ENCODE results near the gene GRB2. TPM values are rescaled to one million over a fixed set of nuclear protein-coding genes. Genes with fewer than 3 reads are reported as not detected.
A peak's percentile ranks its signal among the peaks of the same experiment; 100 is the strongest.
"Not testable (repeated sequence)": the region's sequence is repeated elsewhere in the genome, so short reads cannot be mapped to it uniquely, and the experiment has no call there.

The GRB2 gene
- total RNA-seq, 1 experiment from 2014 or later, result 101 TPM

- CTCF ChIA-PET, result no interaction called here
- intact Hi-C loops (cut with micrococcal nuclease; ENCODE audit: unreplicated experiment), result no loop called here
- TF ChIP-seq CTCF (conservative IDR thresholded peaks at IDR 0.05; ENCODE audit: low read depth, low read length) (no peak), EZH2 (IDR thresholded peaks at IDR 0.05; ENCODE audit: borderline replicate concordance, low read depth, low read length, poor library complexity, severe bottlenecking) (no peak)
Observed at GRCh38 chr17:75371981-75372380, 33.5 kb downstream of the GRB2 start.

DNA sequence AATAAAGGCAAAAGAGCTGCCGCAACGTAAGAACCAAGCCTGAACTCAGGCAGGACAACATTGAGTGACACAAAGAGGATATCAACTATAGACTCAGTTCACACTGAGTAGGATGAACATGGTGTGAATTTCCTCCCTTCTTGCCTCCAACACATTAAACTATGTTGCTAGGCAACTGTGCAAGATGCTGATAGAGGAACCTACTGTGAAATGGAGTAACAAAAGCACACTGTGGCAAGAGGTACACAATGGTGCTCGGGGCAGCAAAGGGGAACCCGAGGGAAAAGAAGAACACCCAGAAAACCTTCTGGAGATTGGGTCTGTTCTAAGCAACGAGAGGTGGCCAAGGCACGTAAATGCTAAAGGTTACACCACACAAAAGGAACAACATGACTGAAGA lies 34.1 kb downstream of the GRB2 start:
- CTCF ChIA-PET, result no interaction called here
- Histone ChIP-seq H3K4me3 (ENCODE audit: low read depth, low read length, poor library complexity, severe bottlenecking) (no peak overlapping the region), H3K9me3 (ENCODE audit: low read depth, low read length, poor library complexity, severe bottlenecking) (no peaks in the 10 kb centered on the region), H3K36me3 (ENCODE audit: insufficient read depth, low read length, poor library complexity, severe bottlenecking) (no peaks in the 10 kb centered on the region), H3K27me3 (replicated peaks; ENCODE audit: insufficient read depth, low read depth, low read length, poor library complexity) (no peaks in the 10 kb centered on the region), H3K27ac (ENCODE audit: low read depth, low read length, poor library complexity, severe bottlenecking) (no peak overlapping the region), H3K4me1 (ENCODE audit: insufficient read depth, low read length, poor library complexity, severe bottlenecking) (no peaks in the 10 kb centered on the region)
- POLR2A ChIA-PET (ENCODE audit: low non-redundant PET), result no interaction called here
- no peak for TF ChIP-seq EZH2 (IDR thresholded peaks at IDR 0.05; ENCODE audit: borderline replicate concordance, low read depth, low read length, poor library complexity, severe bottlenecking)
- TF ChIP-seq CTCF (conservative IDR thresholded peaks at IDR 0.05; ENCODE audit: low read depth, low read length), result no peak
- BruUV-seq (replicated peaks), result no TSS peak
- no peak for DNase-seq (ENCODE audit: low spot score)
- intact Hi-C loops (cut with micrococcal nuclease; ENCODE audit: unreplicated experiment), result no loop called here

More at GRCh38 chr17:75371981-75372380, 33.5 kb downstream of the GRB2 start:
- no peaks in the 10 kb centered on the region for H3K4me1 ChIP-seq (ENCODE audit: insufficient read depth, low read length, poor library complexity, severe bottlenecking)
- no peaks in the 10 kb centered on the region for H3K27me3 ChIP-seq (replicated peaks; ENCODE audit: insufficient read depth, low read depth, low read length, poor library complexity)
- no TSS peak for BruUV-seq (replicated peaks)
- POLR2A ChIA-PET (ENCODE audit: low non-redundant PET), result no interaction called here
- no peak for DNase-seq (ENCODE audit: low spot score)
- H3K4me3 ChIP-seq (ENCODE audit: low read depth, low read length, poor library complexity, severe bottlenecking), result no peak overlapping the region
- no peaks in the 10 kb centered on the region for H3K9me3 ChIP-seq (ENCODE audit: low read depth, low read length, poor library complexity, severe bottlenecking)
- H3K36me3 ChIP-seq (ENCODE audit: insufficient read depth, low read length, poor library complexity, severe bottlenecking), result no peaks in the 10 kb centered on the region
- H3K27ac ChIP-seq (ENCODE audit: low read depth, low read length, poor library complexity, severe bottlenecking), result no peak overlapping the region

DNA sequence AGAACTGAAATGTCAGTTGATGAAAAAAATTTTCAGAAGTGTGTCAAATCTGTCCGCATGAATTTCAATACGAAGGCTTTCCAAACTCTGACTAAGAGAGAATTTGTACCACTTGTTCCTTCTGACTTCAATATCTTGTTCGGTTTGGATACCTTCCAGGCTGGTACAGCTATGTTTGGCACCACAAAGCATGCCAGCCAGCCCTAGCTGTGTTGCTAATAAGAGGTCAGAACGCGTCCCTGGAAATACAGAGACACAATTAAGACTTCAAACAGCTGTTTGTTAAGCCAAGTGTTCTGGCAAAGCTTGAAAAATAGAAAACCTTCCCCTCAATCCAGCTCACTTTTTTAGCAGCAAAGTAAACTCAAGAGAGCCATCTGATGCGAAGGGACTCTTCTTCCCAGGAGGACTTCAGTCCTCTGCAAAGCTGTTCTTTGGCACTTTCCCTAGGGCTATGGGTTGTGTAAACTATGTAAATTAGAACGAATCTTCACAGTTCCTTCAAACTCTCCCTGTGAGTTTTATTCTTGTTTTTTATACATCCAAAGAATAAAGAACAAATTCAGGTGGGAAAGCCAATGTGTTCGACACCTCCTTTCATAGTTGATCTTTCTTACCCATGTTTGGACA lies 35.1 kb downstream of the GRB2 start:
- Histone ChIP-seq H3K27me3 (replicated peaks; ENCODE audit: insufficient read depth, low read depth, low read length, poor library complexity) (no peaks in the 10 kb centered on the region), H3K36me3 (ENCODE audit: insufficient read depth, low read length, poor library complexity, severe bottlenecking) (no peaks in the 10 kb centered on the region), H3K4me1 (ENCODE audit: insufficient read depth, low read length, poor library complexity, severe bottlenecking) (peaks cover 6% of the 10 kb centered on the region), H3K27ac (ENCODE audit: low read depth, low read length, poor library complexity, severe bottlenecking) (peak overlapping the region; percentile 8), H3K9me3 (ENCODE audit: low read depth, low read length, poor library complexity, severe bottlenecking) (no peaks in the 10 kb centered on the region), H3K4me3 (ENCODE audit: low read depth, low read length, poor library complexity, severe bottlenecking) (no peak overlapping the region)
- intact Hi-C loops (cut with micrococcal nuclease; ENCODE audit: unreplicated experiment), result no loop called here
- no peak for TF ChIP-seq EZH2 (IDR thresholded peaks at IDR 0.05; ENCODE audit: borderline replicate concordance, low read depth, low read length, poor library complexity, severe bottlenecking)
- TF ChIP-seq CTCF (conservative IDR thresholded peaks at IDR 0.05; ENCODE audit: low read depth, low read length), result no peak
- ChIA-PET CTCF (no interaction called here), POLR2A (ENCODE audit: low non-redundant PET) (interaction anchor here (0.5 kb wide), 1 partner anchor 8 kb away, joined by 4 read pairs; no protein-coding TSS in a partner anchor)
- no TSS peak for BruUV-seq (replicated peaks)
- DNase-seq (ENCODE audit: low spot score), result no peak

DNA sequence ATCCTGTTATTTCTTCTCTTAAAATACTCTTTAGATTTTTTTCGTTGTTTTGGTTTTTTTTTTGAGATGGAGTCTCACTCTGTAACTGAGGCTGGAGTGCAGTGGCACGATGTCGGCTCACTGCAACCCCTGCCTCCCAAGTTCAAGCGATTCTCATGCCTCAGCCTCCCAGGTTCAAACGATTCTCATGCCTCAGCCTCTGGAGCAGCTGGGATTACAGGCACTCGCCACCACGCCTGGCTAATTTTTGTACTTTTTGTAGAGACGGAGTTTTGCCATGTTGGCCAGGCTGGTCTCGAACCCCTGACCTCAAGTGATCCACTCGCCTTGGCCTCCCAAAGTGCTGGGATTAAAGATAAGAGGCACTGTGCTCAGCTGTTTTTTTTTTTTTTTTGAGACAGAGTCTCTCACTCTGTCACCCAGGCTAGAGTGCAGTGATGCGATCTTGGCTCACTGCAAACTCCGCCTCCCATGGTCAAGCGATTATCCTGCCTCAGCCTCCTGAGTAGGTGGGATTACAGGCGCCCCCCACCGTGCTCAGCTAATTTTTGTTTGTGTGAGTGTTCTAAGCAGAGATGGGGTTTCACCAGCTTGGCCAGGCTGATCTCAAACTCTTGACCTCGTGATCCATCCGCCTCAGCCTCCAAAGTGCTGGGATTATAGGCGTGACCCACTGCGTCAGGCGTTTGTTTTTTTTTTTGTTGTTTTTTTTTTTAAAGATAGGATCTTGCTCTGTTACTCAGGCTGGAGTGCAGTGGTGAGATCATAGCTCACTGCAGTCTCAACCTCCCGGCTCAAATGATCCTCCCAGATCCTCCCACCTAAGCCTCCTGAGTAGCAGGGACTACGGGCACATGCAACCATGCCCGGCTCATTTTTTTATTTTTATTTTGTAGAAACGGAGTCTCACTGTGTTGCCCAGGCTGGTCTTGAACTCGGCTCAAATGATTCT lies 37.4 kb downstream of the GRB2 start:
- intact Hi-C loops (cut with micrococcal nuclease; ENCODE audit: unreplicated experiment); CTCF ChIA-PET; BruUV-seq (replicated peaks); POLR2A ChIA-PET (ENCODE audit: low non-redundant PET); H3K36me3 ChIP-seq (ENCODE audit: insufficient read depth, low read length, poor library complexity, severe bottlenecking); H3K4me3 ChIP-seq (ENCODE audit: low read depth, low read length, poor library complexity, severe bottlenecking); H3K27me3 ChIP-seq (replicated peaks; ENCODE audit: insufficient read depth, low read depth, low read length, poor library complexity); H3K9me3 ChIP-seq (ENCODE audit: low read depth, low read length, poor library complexity, severe bottlenecking); H3K27ac ChIP-seq (ENCODE audit: low read depth, low read length, poor library complexity, severe bottlenecking): not testable (repeated sequence)
- peaks cover 14% of the 10 kb centered on the region for H3K4me1 ChIP-seq (ENCODE audit: insufficient read depth, low read length, poor library complexity, severe bottlenecking)
- DNase-seq (ENCODE audit: low spot score), result peak; percentile 22

All from A673 (cell line).